OCI-LY3 (cell line): ENCODE data around the gene PKP1.

ENCODE experiments used
- CTCF ChIP-seq: fragments of 200-600, 300-600 bp; sonication (generic); IDR thresholded peaks from 2 replicates; pipeline ENCODE4 v1.5.1; 2014; ENCODE audit warnings: antibody characterized with exemption, low read length, low read depth
- EZH2phosphoT487 ChIP-seq: fragments of 200-600 bp; shearing (Covaris generic); IDR thresholded peaks from 2 replicates; pipeline ENCODE4 v1.6.1; 2018; ENCODE audit warnings: antibody characterized with exemption, mixed run types, low read depth

- no peak for TF ChIP-seq CTCF
- TF ChIP-seq EZH2phosphoT487: no peak
These were observed 12.5 kb upstream of the PKP1 start for GRCh38 chr1:201270616-201271390.
